Activated CD8-positive, alpha-beta memory T cell treated with anti-CD3 and anti-CD28 coated beads for 36 hours (primary cell): Measurements from ENCODE around the gene CAP2. TPM values are rescaled to one million over a fixed set of nuclear protein-coding genes. Genes with fewer than 3 reads are reported as not detected.
"Not testable (repeated sequence)": the region's sequence is repeated elsewhere in the genome, so short reads cannot be mapped to it uniquely, and the experiment has no call there.

ENCODE experiments used
- CTCF ChIA-PET: fragments of 350-600 bp; sonication (Branson Sonifier 250); formaldehyde crosslinking; loops from one replicate; lab custom pipeline; 2021; ENCODE audit warnings: antibody characterized with exemption; lab: Charles Lee
- POLR2A ChIA-PET: fragments of 350-600 bp; sonication (Branson Sonifier 250); formaldehyde crosslinking; loops from one replicate; lab custom pipeline; 2021; ENCODE audit warnings: antibody characterized with exemption; lab: Charles Lee
- total RNA-seq, 2 experiments: library from RNA; stranded (reverse); gene quantifications; one replicate each; pipeline ENCODE4 v1.2.3, GENCODE V29; 2021

CAP2 gene
- total RNA-seq, 2 experiments from 2014 or later: not detected

DNA sequence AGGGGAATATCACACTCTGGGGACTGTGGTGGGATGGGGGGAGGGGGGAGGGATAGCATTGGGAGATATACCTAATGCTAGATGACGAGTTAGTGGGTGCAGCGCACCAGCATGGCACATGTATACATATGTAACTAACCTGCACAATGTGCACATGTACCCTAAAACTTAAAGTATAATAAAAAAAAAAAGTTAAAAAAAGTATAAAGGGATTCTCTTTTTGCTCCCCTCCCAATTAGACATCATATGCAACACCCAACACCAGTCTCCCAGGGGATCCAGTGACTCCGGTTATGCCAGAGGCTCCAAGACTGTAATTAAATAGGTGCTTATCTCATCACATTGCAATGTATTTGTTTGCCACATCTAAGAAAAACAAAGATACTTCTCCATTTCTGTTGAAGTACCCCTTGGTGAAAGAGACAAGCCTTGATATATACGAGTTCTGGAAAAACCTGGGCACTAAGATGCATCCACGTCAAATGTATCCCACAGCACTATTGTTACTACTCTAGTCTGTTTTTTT is 35.3 kb downstream of the CAP2 start:
- POLR2A ChIA-PET, CTCF ChIA-PET: not testable (repeated sequence)

DNA sequence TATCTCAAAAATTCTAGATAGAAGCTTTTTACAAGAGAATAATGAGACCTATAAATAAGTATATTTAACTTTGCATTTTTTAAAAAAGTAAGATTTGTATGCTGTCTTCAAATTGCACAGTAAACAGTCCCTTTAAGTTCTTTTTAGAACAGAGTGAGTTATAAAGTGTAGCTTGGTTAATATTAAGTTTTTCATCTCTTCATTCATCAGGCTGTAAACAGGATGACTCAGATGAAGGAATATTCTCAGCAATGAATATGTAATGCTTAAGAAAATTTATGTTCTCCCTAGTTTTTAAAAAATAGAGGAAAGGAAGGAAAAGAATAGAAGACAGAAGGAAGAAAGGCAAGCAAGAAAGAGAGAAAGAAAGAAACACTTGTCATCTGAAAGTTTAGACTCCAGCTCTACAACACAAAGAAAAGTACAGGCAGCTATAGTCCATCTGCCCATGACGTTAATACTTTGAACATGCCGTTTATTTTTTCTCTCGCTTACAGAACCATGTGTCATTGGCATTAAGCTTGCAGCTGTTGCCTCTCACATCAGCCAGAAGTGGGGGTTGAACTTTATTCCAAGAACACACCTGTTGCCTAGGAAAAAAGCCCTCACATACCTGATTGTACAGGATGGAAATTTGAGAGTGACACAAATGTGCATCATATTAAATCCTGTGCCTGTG is 36.1 kb downstream of the CAP2 start:
- POLR2A ChIA-PET: interaction anchor here (0.6 kb wide), 1 partner anchor 113 kb away, joined by 3 read pairs; no protein-coding TSS in a partner anchor
- CTCF ChIA-PET: no interaction called here

DNA sequence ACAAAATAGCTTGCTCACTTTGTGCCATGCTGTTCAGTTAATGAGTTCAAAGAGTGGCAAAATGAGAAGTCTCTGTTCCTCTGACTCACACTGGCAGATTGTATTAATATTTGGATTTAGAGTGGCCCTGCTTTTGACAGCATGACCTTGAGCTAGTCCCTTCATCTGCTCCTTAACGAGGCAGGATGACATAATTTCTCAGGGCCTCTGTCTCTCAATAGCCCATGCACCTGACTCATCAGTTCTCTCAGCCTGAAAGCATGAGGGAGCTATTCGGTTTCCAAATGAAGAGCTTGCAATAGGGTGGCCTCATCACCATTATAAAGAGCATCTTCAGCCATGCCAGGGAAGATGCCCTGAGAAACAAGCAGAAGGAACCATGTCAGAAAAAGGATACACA is 38.2 kb downstream of the CAP2 start:
- ChIA-PET CTCF (no interaction called here), POLR2A (no interaction called here)

- CTCF ChIA-PET: no interaction called here
- POLR2A ChIA-PET: no interaction called here
Measured at GRCh38 chr6:17432356-17432755, 39.0 kb downstream of the CAP2 start.

DNA sequence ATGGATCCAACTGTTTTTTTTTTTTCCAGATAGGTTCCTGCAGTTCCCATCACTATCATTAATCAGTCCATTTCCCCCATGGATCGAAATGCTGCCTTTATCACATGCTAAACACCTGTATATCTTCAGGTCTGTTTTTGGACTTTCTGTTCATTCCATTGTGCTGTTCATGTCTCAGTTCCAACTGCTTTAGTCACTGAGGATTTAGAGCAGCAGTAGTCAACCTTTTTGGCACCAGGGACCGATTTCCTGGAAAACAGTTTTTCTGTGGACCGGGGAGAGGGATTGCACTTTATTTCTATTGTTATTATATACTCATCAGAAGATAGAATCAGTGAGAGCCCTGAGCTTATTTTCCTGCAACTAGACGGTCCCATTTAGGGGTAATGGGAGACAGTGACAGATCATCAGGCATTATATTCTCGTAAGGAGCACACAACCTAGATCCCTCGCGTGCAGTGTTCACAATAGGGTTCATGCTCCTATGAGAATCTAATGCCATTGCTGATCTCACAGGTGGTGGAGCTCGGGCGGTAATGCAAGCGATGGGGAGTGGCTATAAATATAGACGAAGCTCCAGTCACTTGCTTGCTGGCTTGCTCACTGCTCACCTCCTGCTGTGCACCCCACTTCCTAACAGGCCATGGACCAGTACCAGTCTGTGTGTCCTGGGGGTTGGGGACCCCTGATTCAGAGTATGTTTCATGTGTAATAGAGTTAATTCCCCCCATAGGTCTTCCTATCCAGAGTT is 46.0 kb downstream of the CAP2 start:
- POLR2A ChIA-PET: interaction anchor here (0.6 kb wide), 1 partner anchor 88 kb away, joined by 9 read pairs; no protein-coding TSS in a partner anchor

GRCh38 chr6:17440811-17441210 is 47.4 kb downstream of the CAP2 start:
- POLR2A ChIA-PET: not testable (repeated sequence)
- CTCF ChIA-PET: interaction anchor here (0.6 kb wide), 1 partner anchor 155 kb away, joined by 5 read pairs; no protein-coding TSS in a partner anchor

More for the DNA sequence above, 46.0 kb downstream of the CAP2 start:
- CTCF ChIA-PET: no interaction called here

DNA sequence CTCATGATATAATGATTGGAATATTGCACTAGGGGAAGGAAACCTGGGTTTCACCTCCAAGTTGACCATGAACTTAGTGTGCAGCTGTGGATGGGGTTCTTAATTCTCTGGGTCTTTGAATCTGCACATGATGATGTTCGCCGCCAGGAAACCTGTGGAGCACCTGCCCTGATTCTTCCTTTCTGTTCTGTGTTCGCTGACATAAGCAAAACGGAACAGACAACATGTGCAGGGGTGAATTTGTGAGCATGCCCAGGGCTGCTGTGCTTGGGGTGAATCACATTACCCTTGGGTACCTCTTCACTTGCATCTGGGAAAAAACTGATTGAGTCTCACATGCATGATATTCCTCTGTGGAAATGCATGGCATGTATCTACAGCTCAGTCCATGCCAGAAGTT is 48.8 kb downstream of the CAP2 start:
- POLR2A ChIA-PET: no interaction called here

DNA sequence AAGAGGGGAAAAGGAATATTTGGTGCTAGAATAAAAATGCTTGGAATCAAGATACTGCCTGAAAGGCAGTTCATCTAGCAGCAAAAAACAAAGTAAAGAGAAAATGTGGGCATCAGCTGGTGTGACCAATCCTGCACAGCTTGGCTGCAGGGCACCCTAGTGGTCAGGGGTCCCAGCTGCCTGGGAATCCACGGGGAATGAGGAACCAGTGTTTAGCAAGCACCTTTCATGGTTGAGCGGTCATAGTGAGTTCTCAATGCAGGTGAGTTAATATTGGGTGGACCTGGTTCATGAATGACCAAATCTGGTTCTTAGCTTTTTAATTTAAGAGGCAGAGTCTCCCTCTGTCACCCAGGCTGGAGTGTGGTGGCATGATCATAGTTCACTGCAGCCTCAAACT is 53.3 kb downstream of the CAP2 start:
- ChIA-PET CTCF (no interaction called here), POLR2A (no interaction called here)

More for the DNA sequence above, 48.8 kb downstream of the CAP2 start:
- CTCF ChIA-PET: no interaction called here

- ChIA-PET POLR2A (no interaction called here), CTCF (no interaction called here)
Measured at GRCh38 chr6:17448165-17448564, 54.8 kb downstream of the CAP2 start.

DNA sequence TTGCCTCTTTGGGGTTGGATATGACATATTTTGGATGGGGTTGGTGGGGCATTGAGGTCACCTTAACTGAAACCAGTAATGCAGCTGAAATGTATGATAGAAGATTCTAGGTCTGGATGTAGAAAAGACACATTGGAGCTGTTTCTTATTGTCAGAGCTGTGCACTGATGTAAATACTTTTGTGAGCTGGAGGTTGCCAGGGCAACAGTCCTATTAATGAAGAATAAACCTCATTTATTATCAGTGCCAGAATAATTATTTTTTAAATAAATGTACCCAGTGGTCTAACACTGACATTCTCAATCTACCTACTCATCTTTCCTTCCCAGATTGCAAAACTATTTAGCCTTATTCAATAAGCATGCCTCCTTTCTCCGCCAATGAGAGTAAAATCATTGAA is 57.0 kb downstream of the CAP2 start:
- ChIA-PET CTCF (no interaction called here), POLR2A (no interaction called here)

DNA sequence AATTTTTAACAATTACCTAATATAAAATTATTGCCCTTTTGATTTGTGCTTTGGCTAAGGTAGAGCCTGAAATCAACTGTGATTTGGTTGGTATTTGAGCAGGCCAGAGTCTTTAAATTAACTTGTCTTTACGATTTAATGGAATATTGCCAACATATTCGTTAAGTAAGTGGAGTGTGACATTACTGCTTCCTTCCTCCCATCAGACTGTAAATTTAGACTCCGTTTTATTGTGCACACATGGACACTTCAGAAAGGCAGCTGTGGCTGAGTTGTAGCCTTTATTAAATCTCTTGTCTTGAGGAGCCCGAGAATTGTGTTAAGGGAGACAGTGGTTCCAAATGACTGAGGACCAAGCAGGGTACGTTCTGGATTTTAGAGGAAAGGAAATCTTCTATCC is 57.4 kb downstream of the CAP2 start:
- CTCF ChIA-PET: no interaction called here
- POLR2A ChIA-PET: interaction anchor here (0.6 kb wide), 1 partner anchor 253 kb away, joined by 4 read pairs; no protein-coding TSS in a partner anchor

- CTCF ChIA-PET: no interaction called here
- POLR2A ChIA-PET: no interaction called here
Measured at GRCh38 chr6:17452096-17452495, 58.7 kb downstream of the CAP2 start.

- POLR2A ChIA-PET: no interaction called here
Measured at GRCh38 chr6:17454316-17455005, 61.1 kb downstream of the CAP2 start.

DNA sequence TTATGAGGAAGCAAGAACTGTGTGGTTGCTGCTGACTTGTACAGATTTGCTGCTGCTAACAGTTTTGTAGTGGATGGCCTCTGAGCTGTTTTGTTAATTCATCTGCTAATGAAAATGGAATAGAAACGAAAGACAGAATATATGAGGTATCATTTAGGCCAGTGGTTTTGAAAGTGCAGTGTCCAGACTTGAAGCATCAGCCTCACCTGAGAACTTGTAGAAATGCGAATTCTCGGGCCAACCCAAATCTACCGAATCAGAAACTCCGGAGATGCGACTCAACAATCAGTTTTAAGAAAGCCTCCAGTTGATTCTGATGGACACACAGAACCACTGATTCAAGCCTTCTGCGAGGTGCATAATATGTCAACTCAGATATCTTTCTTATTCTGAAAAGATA is 62.5 kb downstream of the CAP2 start:
- CTCF ChIA-PET: no interaction called here
- POLR2A ChIA-PET: no interaction called here

More at GRCh38 chr6:17454316-17455005, 61.1 kb downstream of the CAP2 start:
- CTCF ChIA-PET: no interaction called here

GRCh38 chr6:17456711-17457110 is 63.3 kb downstream of the CAP2 start:
- ChIA-PET CTCF (no interaction called here), POLR2A (no interaction called here)

DNA sequence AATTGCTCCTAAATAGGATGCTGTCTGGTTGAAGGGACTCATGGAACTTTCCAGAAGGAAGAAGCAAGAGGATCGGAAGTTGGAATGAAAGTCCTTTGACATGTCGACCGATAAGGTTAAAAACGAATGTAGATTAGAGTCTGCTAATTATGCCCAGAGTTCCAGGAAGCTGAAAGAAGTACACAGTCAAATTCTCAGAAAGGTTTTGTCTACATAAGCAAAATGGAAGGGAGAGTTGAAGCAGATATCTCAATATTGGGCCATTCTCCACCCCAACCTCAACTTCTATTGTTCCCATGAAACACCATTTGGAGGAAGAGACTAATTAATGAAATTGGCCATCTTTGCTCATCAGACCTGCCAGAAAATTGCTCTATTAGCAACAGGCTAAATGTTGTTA is 64.0 kb downstream of the CAP2 start:
- CTCF ChIA-PET: no interaction called here
- POLR2A ChIA-PET: no interaction called here

DNA sequence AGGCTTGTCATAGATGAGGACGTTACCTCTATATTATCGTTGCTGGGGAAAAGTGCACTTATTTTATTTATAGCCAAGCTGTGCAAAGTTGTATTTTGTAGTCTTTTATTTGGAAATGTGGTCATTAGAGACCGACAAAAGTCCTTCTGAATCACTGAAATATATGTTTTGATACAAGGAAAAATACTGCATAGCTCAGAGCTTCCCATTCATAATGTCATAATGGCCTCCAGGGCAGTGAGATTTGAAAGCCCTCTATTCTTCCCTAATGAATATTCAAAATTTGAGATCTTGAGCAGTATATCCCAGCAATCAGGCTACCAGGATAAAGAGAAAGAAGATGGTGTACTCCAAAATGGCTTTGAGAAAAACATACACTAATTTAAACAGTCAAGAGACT is 64.6 kb downstream of the CAP2 start:
- ChIA-PET POLR2A (no interaction called here), CTCF (no interaction called here)

DNA sequence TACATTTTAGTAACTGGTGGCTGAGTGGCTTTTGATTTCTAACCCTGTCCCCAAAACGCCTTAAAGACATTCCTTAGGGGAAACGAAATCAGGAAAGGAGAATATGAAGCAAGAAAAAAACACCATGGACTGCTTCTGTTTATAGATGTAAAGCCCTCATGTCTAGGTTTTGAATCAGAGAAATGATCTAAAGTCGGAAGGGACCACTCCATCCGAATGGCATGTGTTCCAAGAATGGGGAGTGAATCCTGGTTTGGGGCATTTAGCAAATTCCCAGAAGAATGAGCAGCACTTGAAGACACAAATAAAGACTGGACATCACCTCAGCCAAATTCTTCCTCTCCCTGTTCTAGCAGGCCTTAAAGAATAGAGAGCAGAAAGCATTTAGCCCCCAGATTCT is 65.6 kb downstream of the CAP2 start:
- CTCF ChIA-PET: no interaction called here
- POLR2A ChIA-PET: no interaction called here

DNA sequence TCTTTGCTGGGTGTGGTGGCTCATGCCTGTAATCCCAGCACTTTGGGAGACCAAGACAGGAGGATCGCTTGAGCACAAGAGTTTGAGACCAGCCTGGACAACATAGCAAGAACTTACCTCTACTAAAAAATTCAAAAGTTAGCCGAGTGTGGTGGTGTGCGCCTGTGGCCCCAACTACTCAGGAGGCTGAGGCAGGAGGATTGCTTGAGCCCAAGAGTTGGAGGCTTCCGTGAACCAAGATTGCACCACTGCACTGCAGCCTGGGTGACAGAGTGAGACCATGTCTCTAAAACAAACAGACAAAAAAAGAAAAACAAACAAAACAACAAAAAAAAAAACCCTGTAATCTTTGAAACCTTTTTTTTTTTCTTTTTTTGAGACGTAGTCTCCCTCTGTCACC is 67.5 kb downstream of the CAP2 start:
- ChIA-PET POLR2A (no interaction called here), CTCF (no interaction called here)

DNA sequence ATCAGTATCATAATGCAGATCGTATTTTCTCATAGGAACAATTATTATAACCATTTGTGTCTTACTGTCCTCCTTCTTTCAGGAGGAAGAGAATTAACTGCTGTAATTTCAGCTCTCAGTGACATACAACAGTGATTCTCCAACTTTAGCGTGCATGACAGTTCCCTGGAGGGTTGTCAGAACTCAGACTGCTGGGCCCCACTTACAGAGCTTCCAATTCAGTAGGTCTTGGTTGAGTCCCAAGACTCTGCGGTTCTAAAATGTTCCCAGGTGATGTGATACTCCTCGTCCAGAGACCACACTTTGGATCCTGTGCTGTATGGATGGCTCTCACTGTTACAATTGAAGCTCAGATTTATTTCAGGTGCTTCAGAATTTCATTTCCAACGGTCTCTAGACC is 72.8 kb downstream of the CAP2 start:
- ChIA-PET CTCF (interaction anchor here (0.5 kb wide), 1 partner anchor 1245 kb away, joined by 4 read pairs; no protein-coding TSS in a partner anchor), POLR2A (no interaction called here)
